GM10248 (cell line): Measurements from ENCODE around the gene MCF2L.

ENCODE experiments used
- CTCF ChIA-PET: fragments of 300-600 bp; sonication (Branson Sonifier 250); formaldehyde crosslinking; extraction: SDS; loops from one replicate; lab custom pipeline; 2021; ENCODE audit warnings: antibody characterized with exemption; lab: Yijun Ruan, JAX
- POLR2A ChIA-PET: fragments of 350-650 bp; sonication (Branson Sonifier 250); formaldehyde crosslinking; extraction: SDS; loops from one replicate; lab custom pipeline; 2020; ENCODE audit warnings: antibody characterized with exemption; lab: Yijun Ruan, JAX
- DNase-seq: peaks from one replicate; pipeline ENCODE4 v3.0.0; 2012; ENCODE audit errors: extremely low spot score
- TF ChIP-seq, protein P1 (sequence below): IDR thresholded peaks from 2 replicates; pipeline ENCODE4 v1.5.1; 2012; ENCODE audit warnings: mild to moderate bottlenecking, low read depth; ENCODE audit errors: extremely low read depth, missing control alignments, control extremely low read depth

The MCF2L gene

DNA sequence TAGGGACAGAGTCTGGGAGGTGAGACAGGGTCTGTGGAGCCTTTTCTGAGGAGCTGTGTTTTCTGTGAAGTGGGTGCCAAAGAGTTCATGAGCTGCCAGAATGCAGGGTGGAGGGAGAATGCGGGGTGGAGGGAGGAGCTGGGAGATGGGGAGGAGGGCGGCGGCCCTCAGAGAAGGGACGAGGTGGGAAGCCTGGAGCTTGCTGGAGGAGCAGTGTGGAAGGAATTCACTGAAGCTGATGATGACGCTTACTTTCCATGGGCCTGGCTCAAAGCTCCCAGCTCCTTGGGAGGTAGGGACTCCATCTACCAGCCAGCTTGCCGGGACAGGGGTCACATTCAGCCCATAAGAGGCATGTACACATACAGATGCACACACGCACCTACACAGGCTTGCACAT lies 62.5 kb downstream of the MCF2L start:
- CTCF ChIA-PET, result no interaction called here
- DNase-seq, result no peak
- POLR2A ChIA-PET, result no interaction called here
- TF ChIP-seq, protein P1, sequence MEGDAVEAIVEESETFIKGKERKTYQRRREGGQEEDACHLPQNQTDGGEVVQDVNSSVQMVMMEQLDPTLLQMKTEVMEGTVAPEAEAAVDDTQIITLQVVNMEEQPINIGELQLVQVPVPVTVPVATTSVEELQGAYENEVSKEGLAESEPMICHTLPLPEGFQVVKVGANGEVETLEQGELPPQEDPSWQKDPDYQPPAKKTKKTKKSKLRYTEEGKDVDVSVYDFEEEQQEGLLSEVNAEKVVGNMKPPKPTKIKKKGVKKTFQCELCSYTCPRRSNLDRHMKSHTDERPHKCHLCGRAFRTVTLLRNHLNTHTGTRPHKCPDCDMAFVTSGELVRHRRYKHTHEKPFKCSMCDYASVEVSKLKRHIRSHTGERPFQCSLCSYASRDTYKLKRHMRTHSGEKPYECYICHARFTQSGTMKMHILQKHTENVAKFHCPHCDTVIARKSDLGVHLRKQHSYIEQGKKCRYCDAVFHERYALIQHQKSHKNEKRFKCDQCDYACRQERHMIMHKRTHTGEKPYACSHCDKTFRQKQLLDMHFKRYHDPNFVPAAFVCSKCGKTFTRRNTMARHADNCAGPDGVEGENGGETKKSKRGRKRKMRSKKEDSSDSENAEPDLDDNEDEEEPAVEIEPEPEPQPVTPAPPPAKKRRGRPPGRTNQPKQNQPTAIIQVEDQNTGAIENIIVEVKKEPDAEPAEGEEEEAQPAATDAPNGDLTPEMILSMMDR, result no peak

DNA sequence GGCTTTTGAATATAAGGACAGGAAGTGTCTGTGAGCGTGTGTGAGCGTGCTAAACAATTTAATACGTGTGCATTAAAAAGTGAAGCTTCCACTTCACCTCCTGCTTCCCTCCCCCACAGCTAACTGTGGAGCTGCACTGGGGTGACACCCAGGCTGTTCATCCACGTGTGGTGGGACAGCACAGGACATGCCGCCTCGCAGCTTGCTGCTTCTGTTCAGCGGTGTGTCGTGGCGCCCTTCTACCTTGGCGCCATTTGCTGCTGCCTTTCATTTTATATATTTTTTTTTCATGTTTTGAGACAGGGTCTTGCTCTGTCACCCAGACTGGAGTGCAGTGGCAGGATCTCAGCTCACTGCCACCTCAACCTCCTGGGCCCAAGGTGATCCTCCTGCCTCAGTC lies 63.3 kb downstream of the MCF2L start:
- DNase-seq, result no peak
- CTCF ChIA-PET, result no interaction called here
- POLR2A ChIA-PET, result no interaction called here
- TF ChIP-seq, protein P1, result no peak

DNA sequence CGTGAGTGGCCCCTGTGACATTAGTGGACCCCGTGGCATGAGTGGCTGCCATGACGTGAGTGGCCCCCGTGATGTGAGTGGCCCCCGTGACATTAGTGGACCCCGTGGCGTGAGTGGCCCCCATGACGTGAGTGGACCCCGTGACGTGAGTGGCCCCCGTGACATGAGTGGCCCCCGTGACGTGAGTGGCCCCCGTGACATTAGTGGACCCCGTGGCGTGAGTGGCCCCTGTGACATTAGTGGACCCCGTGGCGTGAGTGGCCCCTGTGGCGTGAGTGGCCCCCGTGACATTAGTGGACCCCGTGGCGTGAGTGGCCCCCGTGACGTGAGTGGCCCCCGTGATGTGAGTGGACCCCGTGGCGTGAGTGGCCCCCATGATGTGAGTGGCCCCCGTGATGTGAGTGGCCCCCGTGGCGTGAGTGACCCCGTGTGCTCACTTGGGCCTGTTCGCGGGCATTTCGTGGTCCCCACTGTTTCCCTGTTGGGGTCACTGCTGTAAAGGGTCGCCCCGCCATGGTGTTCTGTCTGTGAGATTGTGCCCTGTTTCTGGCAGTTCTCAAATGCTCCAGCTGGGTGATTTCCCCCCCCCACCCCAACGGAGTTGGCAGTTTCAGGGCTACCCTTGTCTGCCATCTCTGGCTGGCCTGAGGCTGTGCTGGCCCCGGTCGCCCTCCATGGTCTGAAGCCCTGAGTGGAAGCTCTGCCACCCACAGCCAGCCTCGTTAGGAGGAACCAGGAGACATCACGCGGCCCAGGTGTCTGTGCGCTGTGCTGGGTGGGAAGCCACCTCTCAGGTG lies 64.2 kb downstream of the MCF2L start:
- no peak for DNase-seq
- ChIA-PET POLR2A (no interaction called here), CTCF (interaction anchor here (1.3 kb wide), 1 partner anchor 12 kb away, joined by 4 read pairs; no protein-coding TSS in a partner anchor)
- TF ChIP-seq, protein P1, result no peak

- no peak for DNase-seq
- CTCF ChIA-PET, result interaction anchor here (1.3 kb wide), 1 partner anchor 14 kb away, joined by 4 read pairs; no protein-coding TSS in a partner anchor
- TF ChIP-seq, protein P1, result no peak
- POLR2A ChIA-PET, result no interaction called here
These were observed 65.6 kb downstream of the MCF2L start for GRCh38 chr13:113034451-113035212.

DNA sequence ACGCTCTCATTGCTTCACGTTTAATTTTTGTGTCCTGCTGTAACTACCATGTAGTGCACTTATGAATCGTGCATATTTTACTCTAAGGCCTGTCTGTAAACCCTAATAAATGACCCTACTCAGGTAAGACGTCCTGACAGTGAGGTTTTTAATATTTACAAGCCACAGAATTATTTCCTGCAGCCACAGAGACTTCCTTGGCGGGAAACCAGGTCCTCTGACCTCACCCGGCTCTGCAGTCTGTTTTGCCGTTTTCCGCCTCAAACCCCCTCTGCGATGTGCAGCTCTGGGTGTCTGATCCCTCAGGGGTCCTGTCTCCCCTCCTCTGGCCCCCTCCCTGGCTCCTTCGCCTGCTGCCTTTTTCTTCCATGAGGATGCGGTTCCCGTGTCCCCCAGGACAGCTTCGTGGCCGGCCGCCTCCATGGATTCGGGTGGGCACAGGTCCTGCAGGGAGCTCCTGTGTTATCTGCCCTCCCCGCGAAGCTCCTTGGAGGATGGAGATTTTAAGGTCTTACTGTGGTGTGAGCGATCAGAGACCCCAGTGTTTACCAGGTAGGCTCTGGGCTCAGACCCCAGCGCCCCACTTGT lies 66.3 kb downstream of the MCF2L start:
- DNase-seq, result no peak
- POLR2A ChIA-PET, result no interaction called here

DNA sequence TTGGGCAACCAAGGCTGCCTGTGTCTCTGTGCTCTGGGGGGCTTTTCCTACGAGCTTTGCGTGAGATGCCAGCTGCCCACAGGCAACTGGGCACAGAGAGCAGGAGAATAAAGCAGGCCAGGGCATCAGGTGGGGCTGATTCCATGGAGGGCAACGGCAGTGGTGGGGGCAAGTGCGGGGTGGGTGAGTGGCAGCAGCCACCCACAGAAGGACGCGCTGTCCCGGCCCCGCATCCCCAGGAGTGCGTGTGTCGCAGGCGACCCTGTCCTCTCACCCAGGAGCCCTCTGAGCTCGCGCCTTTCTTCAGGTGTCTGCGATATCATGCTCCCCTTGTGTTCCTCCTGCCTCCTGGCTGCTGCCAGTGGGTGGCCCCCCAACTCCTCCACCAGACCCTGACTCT lies 67.4 kb downstream of the MCF2L start:
- TF ChIP-seq, protein P1, result no peak
- ChIA-PET POLR2A (no interaction called here), CTCF (no interaction called here)
- no peak for DNase-seq

More for the DNA sequence above, 66.3 kb downstream of the MCF2L start:
- TF ChIP-seq, protein P1, result no peak
- CTCF ChIA-PET, result no interaction called here
